ENCODE measurements around the gene VGLL4.

VGLL4 gene

DNA sequence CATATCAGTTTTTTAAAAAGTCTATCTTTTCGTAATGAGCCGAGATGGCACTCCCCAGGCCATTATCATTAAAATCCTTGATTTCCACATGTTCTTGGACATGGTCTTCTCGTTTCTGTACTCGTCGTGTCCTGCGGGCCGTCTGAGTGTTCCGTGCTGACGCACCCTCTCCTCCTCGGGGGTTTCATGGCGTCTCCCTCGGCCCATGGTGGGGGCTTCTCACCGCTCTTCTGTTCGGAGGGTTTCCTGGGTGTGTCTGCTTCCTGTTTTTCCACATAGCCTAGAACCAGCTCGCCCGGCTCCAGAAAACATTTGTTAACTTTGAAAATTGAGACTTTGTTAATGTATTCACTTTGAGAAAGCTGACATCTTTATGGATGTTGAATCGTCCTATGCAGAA, 92.7 kb downstream of the VGLL4 start:
- DNase-seq (ENCODE audit: low read depth in 2 of 2), result no peak

GRCh38 chr3:11549580-11550140, 94.1 kb downstream of the VGLL4 start:
- DNase-seq (ENCODE audit: low read depth in 2 of 2), result no peak

DNA sequence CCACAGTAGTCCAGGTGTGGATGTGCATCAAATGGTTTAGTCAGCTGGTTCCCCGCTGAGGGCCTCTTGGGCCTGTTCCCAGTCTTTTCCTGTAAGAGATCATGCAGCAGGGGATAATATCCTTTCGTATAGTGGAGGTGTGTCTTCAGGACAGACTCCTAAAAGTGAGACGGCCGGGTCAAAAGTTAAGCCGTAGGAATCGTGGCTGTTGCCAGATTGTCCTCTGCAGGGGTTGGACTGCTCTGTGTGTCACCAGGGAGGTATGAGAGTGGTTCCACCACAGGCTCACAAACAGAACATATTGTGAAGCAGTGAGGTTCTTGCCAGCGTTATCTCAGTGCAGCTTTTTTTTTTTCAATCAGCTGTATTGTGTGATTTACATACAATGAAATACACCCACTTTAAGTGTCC, 95.0 kb downstream of the VGLL4 start:
- DNase-seq (ENCODE audit: low read depth in 2 of 2), result no peak

DNA sequence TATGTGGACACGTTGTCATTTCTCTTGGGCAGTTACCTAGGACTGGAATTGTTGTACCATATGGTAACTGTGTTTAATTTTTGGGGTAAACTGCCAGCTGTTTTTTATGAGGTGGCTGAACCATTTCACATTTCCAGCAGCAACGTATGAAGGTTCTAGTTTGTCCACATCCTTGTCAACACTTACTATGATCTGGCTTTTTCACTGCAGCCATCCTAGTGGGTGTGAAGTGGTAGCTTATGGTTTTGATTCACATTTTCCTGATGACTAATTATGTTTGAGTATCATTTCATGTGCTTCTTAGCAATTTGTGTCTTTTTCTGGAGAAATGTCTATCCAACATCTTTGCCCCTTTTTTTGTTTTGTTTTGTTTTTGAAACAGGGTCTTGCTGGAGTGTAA, 96.2 kb downstream of the VGLL4 start:
- no peak for DNase-seq (ENCODE audit: low read depth in 2 of 2)

GRCh38 chr3:11546657-11547302, 96.9 kb downstream of the VGLL4 start:
- DNase-seq (ENCODE audit: low read depth in 2 of 2), result no peak

DNA sequence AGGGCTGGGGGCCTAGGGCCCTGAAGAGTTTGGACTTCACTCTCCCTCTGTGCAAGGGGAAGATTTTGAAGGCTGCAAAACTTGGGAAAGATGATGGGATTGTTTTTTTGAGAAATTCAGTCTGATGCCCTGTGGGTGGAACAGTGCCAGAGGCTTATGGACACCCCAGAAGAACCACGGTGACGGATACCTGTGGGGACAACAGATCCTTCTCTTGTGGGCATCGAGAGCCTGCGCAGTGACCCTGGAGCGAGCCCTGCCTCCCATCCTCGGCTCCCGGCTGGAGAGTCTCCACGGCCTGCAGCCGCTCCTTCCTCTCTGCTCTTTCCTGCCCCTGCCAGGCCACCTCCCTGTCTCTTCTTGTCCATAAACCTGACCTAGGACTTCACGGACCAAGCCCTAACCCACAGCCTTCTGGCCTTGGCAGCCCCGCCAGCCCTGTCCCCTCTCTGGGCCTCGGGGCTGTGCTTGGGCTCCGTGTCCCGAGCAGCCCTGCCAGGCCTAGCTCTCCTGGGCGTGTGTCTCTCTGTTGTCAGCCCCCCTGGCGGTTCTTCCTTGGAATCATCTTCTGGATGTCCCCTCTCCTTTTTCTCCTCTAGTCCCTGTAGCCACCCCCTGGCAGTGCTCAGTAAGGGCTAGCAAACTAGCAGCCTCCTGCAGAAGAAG, 98.4 kb downstream of the VGLL4 start:
- DNase-seq (ENCODE audit: low read depth in 2 of 2), result no peak

- DNase-seq (ENCODE audit: low read depth in 2 of 2), result no peak
These were observed 99.1 kb downstream of the VGLL4 start for GRCh38 chr3:11544412-11545181.

DNA sequence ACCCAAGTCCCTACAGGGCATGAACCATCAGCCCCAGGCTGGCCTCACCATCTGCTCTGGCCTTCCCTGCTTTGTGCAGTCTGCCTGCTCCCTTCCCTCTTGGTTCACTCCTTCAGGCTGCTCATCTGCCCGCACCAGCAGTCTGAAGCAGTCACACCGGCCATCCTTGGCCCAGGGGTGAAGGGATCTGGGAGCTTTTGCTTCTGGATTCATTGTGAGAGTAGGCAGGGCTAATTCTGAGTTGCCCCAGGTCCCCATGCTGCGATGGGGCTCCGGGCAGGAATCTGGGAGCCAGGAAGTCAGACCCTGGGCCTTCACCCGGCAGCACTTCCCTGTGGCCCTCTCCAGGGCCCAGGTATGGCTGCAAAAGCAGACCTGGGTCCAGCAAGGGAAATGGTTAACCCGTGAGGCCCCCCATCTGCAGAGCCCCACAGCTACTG, 99.7 kb downstream of the VGLL4 start:
- DNase-seq (ENCODE audit: low read depth in 2 of 2), result no peak

GRCh38 chr3:11543141-11543947, 100.4 kb downstream of the VGLL4 start:
- DNase-seq (ENCODE audit: low read depth in 2 of 2), result no peak

DNA sequence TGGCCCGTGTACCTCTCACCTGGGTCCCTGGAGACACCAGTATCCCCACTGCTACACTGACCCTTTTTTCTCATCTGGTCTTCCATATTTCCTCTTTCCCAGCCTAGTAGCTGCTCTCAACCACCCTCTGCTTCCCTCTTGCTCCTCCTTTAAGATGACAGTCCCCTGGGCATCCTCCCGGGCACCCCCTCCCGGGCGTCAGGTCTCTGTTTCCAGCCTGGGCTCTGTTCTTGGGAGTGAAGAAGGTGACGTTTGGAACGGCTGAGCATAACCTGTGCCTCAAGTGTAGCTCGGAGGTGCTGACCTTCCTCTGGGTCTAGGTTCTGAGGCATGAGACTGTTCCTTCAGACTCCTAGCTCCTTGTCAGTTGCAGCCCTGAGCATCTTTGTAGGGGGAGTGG, 101.2 kb downstream of the VGLL4 start:
- DNase-seq (ENCODE audit: low read depth in 2 of 2), result no peak

DNA sequence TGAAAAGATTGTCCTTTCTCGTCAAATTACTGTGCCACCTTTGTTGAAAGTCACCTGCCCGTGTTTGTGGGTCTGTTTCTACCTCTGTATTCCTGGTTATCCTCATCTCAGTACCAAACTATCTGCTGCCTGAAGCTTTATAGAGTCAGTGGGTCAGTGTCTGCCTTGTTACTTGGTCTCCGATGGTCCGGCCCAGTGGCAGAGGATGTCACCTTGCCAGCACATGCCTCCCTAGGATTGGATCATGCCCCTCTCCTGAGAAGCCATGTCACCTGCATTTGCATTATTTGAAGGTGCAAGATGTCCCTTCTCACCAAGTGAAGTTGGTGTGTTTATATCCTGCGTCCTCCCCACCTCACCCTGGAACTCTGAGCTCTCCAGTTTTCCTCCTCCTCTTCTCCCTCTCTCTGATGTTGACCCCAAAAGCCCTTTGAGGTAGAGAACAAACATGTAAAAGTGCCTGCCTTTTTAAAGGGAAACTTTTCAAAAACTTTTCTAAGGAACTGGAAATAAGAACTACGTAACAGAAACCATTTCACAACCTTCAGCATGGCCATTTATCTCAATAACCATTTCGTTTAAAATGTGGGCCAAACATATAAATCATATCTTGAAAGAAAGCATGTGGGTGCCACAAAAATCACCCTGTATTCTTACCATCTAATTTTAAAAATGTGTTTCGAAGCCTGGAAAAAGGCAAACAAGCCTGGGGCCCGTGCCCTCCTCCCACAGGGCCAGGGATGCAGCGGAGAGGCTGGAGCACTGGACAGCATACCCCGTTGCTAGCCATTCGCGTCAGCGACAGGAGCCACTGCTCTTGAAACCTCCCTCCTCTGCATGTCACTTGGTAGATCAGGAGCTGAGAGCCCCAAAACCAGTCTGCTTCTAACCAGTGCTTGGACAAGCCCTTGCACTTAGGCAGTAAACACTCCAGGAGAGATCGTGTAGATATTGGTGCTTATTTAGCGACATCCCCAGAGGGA, 102.1 kb downstream of the VGLL4 start:
- DNase-seq (ENCODE audit: low read depth in 2 of 2), result no peak

DNA sequence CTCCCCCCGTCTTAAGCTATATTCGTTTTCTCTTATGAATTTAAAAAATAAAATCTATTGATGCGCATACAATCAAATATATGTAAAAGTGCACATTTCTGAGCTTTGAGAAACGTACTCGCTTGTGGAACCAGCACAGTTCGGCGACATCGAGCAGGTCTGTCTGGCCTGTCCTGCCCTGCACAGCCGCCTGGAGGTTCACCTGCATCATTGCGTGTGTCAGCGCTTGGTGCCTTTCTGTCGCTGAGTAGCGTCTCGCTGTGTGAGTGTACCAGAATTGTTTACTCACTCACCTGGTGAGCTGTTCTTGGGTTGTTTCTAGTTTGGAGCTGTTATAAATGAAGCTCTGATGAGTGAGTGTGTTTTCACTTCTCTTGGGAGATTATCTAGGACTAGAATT, 104.0 kb downstream of the VGLL4 start:
- DNase-seq (ENCODE audit: low read depth in 2 of 2), result no peak

DNA sequence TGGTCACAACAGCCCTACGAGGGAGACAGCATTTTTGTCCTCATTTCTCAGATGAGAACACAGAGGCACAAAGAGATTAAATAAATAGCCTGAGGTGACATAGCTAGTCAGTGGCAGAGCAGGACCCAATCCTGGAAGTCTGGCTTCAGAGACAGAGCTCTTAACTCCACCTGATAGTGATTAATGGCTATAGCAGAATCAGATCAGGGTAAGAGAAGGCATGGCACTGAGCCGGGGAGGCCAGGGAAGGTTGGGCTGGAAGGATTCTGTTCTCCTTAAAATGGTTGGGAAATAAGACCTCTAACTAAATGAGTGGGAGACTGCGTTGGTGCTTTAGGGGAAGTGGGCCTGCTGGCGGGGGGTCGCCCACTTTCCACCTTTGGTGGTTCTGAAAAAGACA, 104.5 kb downstream of the VGLL4 start:
- no peak for DNase-seq (ENCODE audit: low read depth in 2 of 2)

GRCh38 chr3:11538581-11538980, 105.1 kb downstream of the VGLL4 start:
- DNase-seq (ENCODE audit: low read depth in 2 of 2), result no peak

DNA sequence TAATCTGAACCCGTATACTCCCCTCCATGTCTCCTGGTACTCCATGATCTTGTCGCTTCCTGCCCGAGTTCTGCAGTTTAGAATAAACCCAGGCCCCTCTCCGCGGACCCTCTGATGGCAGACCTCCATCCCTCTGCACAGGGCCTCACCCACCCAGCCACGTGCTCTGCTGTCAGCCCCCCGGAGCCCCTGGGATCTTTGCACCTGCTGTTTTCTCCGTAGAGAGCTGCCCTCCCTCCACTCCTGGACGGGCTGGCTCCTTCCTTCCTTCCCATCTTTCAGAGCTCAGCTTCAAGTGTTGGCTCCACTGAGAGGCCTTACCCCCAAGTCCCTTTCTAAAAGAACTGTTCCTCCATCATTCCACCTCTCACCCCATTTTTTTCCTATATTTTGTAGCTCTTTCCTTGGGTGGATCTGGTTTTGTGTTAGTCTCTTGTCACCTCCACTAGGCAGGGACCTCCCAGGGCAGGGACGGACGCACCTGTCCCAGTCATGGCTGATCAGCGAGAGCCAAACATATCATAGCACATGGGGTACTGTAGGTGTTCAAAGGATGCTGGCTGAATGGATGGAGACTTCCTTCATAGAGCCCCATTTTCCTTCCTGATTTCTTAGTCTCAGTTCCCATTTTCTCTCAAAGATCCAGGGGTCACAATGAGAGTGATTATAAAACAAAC, 106.6 kb downstream of the VGLL4 start:
- DNase-seq (ENCODE audit: low read depth in 2 of 2), result no peak

DNA sequence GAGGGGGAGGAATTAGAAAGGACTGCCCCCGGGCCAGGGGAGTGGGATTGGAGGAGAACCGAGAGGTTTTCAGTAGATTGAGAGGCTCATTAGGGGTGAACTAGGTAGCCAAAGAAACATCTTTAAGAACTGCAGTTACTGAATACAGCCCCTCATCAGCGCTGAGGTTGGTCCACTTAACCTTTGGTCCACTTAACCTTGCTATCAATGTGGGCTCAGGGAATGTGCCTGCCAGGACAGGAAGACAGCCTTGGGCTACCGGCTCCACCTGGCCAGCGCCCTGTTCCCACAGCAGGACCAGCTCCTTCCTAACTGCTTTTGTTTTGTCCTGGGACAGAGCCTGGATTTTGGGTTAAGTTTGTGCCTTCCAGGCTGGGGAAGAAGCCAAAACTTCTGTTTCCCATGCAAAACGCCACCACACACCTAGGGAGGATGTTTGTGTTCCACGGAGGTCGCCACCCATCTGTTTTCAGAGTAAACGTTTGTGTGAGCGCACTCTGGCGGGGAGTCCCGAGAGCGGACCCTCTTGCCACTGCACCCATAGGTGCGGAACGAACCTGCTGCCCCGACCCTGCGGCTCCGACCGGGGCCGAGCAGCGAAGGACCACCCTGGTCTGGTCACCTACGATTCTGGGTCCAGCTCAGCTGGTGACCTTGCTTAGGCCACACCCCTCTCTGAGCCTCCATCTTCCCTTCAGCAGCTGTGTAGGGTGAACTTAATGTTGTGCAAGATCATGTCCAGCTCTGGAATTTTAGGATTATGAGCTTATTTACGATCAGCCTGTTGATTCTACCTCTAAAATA, 107.4 kb downstream of the VGLL4 start:
- no peak for DNase-seq (ENCODE audit: low read depth in 2 of 2)

DNA sequence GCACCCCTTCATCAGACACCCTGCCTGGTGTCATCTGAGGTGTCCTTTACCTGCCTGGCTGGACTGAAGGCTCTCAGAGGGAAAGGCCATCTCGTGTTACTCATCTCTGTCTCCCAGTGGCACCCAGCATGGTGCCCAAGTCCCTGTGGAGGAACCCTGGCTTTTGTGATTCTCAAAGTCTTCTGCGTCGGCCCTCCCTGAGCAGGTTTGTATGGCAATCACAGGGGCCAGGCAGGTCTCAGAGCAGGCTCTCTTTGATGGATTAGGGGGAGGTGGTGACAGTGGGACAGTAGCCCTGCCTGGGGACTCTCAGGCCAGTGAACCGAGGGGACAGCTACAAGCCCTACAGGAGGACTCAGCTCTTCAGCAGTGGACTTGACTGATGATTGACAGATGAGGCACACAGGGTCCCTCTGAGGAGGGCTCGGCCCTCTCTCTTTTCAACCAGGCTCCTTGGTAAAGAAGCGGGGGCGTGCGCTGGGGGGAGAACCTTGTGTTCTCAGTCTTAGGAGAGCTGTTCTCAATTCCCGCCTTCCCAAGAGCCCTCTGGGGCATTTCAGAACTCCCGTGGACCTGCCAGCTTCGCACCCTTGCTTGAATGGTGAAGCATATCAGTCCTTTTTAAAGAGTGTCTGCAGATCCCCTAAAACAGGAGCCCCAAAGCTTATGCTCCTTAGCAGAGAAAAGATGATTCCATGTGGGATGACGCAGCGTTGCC, 108.3 kb downstream of the VGLL4 start:
- DNase-seq (ENCODE audit: low read depth in 2 of 2), result no peak

DNA sequence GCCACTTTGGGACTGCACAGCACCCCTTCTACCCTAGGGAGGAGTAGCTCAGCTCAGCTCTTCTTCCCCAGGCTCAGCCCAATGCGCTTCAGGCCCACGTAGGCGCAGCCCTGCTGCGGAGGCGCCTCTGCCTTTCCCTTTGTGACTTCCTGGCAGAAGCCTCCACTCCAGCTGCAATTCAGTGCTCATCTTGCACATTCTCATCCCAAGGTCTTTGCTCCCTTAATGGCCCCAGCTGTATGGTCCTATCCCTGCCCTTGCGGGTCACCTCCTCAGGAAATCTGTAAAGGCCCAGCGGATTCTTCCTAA, 109.0 kb downstream of the VGLL4 start:
- DNase-seq (ENCODE audit: low read depth in 2 of 2), result no peak
